ENCODE data around the gene RANGAP1.

The RANGAP1 gene

GRCh38 chr22:41231369-41231768 is 54.6 kb downstream of the RANGAP1 start:
- DNase-seq = no peak

GRCh38 chr22:41230401-41230785 is 55.6 kb downstream of the RANGAP1 start:
- DNase-seq = no peak

DNA sequence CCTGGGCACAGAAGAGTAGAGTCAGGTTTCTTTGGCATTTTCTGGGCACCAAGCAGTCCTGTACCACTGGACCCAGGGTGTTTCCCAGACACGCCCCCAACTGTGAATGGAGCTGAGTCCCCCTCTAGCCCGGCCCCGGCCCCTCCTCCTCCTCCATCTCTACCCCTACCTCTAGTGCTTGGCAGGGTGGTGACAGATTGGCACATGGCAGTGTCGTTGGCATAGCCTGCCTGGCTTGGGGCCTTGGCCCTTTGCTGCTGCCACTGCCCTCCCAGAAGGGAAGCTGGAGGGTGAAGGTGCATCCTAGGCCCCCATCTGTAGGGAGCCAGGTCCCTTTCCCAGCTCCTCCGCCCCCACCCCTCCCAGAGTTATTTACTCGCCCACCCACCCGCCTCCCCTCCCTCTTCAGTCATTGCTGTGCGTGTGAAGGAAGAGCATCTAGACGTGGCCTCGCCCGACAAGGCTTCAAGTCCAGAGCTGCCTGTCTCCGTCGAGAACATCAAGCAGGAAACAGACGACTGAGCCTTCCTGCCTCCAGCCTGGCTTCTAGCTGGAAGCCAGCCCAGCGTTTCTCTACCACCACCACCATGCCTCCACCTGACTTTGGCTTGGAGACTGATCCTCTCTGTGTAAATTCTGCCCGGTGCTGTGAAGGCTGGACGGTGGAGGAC is 56.1 kb downstream of the RANGAP1 start:
- no peak for DNase-seq

DNA sequence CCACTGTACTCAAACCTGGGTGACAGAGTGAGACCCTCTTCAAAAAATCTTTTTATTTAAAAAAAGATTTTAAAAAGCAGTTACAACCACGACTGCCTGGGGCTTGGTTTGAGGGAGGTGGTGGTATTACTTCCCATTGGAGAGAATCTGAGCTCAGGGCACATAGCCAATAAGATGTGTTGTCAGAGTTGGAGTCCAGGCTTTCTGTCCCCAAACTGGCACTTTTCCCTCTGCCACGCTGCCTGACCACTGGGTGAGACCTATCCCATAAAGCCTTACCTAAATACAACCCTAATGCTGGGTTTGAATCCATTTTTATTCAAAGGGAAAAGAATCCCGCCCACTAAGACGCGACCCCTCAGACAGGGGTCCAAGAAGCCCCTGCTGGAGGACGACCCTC is 56.8 kb downstream of the RANGAP1 start:
- DNase-seq = no peak

GRCh38 chr22:41226723-41227655 is 59.0 kb downstream of the RANGAP1 start:
- no peak for DNase-seq

GRCh38 chr22:41223535-41223934 is 62.5 kb downstream of the RANGAP1 start:
- no peak for DNase-seq

- DNase-seq = no peak
Measured at GRCh38 chr22:41222846-41223507, 63.0 kb downstream of the RANGAP1 start.

GRCh38 chr22:41217553-41218157 is 68.3 kb downstream of the RANGAP1 start:
- DNase-seq = peak in 1 of 5 experiments; percentile 77

DNA sequence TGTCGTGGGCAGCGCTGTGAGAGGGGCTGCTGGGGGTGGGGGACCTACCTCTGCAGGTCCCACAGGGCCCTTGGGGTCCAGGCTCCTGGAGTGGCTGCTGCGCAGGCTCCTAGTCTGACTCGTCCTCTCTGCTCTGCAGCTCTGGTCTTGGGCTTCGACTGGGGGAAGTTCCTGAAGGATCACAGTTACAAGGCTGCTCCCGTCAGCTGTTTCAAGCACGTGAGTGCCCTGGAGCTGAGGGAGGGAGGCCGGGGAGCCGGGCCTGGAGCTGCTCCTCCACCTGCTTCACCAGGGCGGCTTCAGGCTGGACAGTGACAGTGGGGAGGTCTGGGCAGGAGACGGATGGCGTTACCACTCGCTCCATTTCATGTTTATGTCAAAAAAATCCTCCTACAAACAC is 69.0 kb downstream of the RANGAP1 start:
- no peak for DNase-seq

DNA sequence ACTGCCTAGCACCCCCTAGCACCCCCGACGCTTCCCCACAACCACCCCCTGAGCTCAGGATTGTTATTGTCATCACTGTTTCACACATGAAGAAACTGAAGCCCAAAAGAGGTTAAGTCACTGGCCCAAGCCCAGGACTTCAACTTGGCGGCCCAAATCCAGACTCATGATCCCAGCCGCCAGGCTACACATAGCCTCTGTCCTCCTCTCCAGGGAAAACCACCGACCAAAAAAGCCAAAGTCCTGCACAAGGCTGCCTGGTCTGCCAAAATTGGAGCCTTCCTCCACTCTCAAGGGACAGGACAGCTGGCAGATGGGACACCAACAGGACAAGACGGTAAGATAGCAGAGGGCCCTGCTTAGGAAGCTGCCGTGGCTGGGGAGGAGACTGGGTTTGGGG is 70.1 kb downstream of the RANGAP1 start:
- no peak for DNase-seq

DNA sequence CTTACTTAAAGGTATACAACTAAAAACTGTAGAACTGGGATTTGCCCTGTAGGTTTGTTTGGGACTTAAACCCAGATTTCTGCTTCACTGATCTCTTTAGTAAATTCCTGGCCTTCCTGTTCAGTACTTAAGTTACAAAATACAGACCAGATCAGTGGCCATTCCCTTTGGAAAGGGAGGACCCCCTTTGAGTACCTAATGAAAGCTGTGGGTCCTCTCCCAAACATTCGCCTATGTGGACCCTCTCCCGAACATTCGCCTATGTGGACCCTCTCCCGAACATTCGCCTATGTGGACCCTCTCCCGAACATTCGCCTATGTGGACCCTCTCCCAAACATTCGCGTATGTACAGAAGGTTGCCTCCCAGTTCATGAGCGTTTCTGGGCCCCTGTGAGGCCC is 70.6 kb downstream of the RANGAP1 start:
- DNase-seq = no peak

GRCh38 chr22:41206719-41207118 is 79.3 kb downstream of the RANGAP1 start:
- DNase-seq = no peak

DNA sequence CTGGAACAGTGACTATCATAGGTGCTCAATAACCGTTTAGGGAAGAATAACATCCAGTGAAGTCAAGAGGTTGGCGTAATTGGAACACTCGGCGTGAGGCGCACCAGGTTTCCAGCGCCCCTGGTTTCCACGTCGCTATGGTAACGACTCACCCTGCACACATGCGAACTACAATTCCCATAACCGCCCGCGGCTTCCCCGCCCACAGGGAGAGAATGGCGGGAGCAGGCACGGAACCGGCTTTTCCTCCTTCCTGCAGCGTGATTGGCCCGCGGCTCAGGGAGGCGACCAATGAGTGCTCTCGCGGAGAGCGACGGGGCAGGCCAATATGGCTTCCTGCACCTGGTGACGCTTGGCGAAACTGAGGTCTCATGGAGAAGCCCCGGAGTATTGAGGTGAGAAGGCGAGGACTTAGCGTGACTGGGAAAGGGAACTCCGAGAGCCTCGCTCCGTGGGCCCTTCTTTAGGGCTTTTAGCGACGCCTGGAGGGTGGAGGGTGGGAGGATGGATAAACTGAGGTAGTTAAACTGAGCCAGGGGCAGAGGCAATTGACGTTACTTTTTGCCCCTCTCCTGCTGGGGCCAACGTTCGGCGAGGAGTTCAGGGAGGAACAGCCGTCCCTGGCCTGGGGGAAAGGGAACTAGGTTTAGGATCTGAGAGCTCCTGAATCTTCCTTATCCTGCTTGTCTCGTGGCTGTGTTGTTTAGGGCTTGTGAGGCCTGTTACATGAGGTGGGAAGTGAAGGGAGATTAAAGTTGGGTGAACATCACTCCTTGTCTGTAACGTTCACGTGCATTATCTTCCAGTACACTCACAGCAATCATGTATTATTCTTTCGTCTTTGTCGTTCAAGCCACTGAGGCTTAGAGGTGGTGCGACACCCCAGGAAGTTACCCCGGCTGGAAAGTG is 80.7 kb downstream of the RANGAP1 start, which contains the start of gene L3MBTL2:
L3MBTL2 (plus strand) TSS at position 321 of the 909 bp plus-strand sequence; CDS start at position 372, 51 bp downstream.
- DNase-seq = peak; percentile 95 to 99 (median 98)

GRCh38 chr22:41204066-41204465 is 81.9 kb downstream of the RANGAP1 start:
- no peak for DNase-seq

DNA sequence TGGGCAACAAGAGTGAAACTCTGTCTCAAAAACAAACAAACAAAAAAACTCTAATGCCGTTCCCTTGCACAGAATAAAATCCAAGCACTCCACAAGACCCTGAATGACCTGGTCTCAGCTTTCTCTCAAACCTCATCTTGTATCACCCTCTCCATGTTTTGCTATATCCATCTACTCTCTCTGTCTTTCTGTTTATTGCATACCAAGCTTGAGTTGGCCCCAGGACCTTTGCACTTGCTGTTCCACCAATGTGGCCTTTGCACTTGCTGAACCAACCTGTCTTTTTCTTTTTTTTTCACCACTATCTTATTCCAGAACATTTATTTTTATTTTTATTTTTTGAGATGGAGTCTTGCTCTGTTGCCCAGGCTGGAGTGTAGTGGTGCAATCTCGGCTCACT is 82.9 kb downstream of the RANGAP1 start:
- no peak for DNase-seq

- DNase-seq = no peak
Measured at GRCh38 chr22:41201141-41201540, 84.8 kb downstream of the RANGAP1 start.

DNA sequence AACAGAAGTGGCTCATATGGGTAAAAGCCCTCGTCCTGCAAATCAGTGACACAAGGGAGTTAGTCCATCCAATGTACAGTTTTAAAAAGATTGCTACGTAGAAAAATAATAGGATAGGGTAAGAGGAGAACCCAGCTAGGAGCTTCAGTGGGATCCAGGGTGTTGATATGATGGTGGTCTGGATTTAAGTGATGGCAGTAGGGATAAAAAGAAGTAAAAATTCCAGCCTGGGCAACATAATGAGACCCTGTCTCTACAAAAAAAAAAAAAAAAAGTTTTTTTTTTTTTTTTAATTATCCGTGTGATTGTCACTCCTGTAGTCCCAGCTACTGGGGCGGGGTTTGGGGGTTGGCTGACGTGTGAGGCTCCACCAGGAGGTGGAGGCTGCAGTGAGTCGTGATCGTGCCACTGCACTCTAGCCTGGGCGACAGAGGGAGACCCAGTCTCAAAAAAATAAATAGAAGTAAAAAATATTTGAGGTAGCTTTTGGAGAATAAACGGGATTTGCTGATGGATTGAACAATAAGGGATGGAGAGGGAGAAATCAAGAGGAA is 87.9 kb downstream of the RANGAP1 start:
- peak in 4 of 5 experiments; percentile 12 to 63 (median 44) for DNase-seq

GRCh38 chr22:41197038-41197972 is 88.7 kb downstream of the RANGAP1 start:
- peak; percentile 66 to 80 (median 78) for DNase-seq

Data from T-helper 2 cell (primary cell).